ENCODE measurements around the gene MPPED2. TPM values are rescaled to one million over a fixed set of nuclear protein-coding genes. Genes with fewer than 3 reads are reported as not detected.

MPPED2 gene
- total and polyA plus RNA-seq, 4 donors: 7.1 to 20.4 (median 7.9) TPM

DNA sequence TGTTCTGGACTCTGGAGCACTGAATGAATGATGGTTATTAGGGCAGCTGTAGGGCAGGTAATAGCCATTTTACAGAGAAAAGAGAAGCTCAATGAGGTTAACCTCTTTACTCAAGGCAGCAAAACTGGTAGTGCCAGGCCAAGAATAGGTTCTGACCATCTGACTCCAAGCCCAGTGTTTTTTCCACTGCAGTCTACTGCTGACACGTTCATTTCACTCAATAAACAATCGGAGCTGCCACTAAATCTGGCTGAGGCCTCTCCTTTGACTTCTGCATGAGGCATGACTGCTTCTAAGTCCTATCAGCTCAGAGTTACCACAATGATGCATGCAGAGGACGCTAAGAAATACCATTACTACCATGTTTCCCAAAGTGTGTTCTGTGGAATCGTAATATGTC, 145.6 kb downstream of the MPPED2 start:
- intact Hi-C loops (cut with DNase I): no loop called here
- ATAC-seq (ENCODE audit: low FRiP score) (peak; percentile 37), DNase-seq (no peak)
- Histone ChIP-seq H3K4me3 (ENCODE audit: low read length in 2 of 2) (no peak overlapping the region), H3K9me3 (ENCODE audit: control insufficient read depth, low read length) (no peaks in the 10 kb centered on the region), H3K4me1 (ENCODE audit: control insufficient read depth in 1 of 2, insufficient read depth in 2 of 2, low read length in 2 of 2) (peaks cover 5 to 9% of the 10 kb centered on the region in 2 donors), H3K36me3 (ENCODE audit: control insufficient read depth in 1 of 2, insufficient read depth in 2 of 2, low read length in 1 of 2) (no peaks in the 10 kb centered on the region), H3K27ac (ENCODE audit: low read depth in 1 of 2, low read length in 2 of 2) (peak overlapping the region in 1 of 2 donors; percentile 40), H3K27me3 (ENCODE audit: control insufficient read depth in 1 of 2, insufficient read depth in 2 of 2, low read length in 1 of 2) (no peaks in the 10 kb centered on the region)
- 47 to 53% methylated on average over 4 of the region's 4 CpGs for WGBS, 2 donors

GRCh38 chr11:30436801-30437200, 149.4 kb downstream of the MPPED2 start:
- H3K9me3 ChIP-seq (ENCODE audit: control insufficient read depth, low read length): no peaks in the 10 kb centered on the region
- peak overlapping the region in 1 of 2 donors; percentile 45 for H3K27ac ChIP-seq (ENCODE audit: low read depth in 1 of 2, low read length in 2 of 2)
- intact Hi-C loops (cut with DNase I): loop anchor here (5.0 kb wide), 2 partner anchors 36 to 150 kb away; partner anchors contain the start of gene MPPED2 (in 1 of the 2)
- H3K4me1 ChIP-seq (ENCODE audit: control insufficient read depth in 1 of 2, insufficient read depth in 2 of 2, low read length in 2 of 2): peaks cover 9 to 17% of the 10 kb centered on the region in 2 donors
- 90 to 93% methylated on average over 3 of the region's 3 CpGs for WGBS, 2 donors
- H3K27me3 ChIP-seq (ENCODE audit: control insufficient read depth in 1 of 2, insufficient read depth in 2 of 2, low read length in 1 of 2): no peaks in the 10 kb centered on the region
- no peak overlapping the region for H3K4me3 ChIP-seq (ENCODE audit: low read length in 2 of 2)
- DNase-seq (no peak), ATAC-seq (ENCODE audit: low FRiP score) (no peak)
- no peaks in the 10 kb centered on the region for H3K36me3 ChIP-seq (ENCODE audit: control insufficient read depth in 1 of 2, insufficient read depth in 2 of 2, low read length in 1 of 2)

DNA sequence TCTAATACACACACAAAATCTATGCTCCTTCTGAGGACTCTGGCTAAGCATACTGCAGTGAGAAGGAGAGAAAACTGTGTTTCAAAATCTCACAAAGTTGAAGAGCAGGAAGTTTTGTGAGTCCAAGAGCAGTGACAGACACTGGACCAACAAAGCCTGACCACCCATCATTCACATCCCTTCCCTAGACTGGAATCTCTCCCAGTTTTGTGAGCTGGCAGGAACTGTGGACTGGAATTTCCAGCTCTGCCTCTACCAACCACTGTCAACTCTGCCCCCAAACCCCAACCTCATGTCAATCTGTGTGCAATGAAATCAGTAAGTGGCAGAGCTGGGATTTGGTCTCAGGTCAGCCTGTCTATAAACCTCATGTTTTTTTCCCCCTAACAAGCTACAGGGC, 150.7 kb downstream of the MPPED2 start:
- no peak for DNase-seq
- Histone ChIP-seq H3K4me1 (ENCODE audit: control insufficient read depth in 1 of 2, insufficient read depth in 2 of 2, low read length in 2 of 2) (peaks cover 7 to 17% of the 10 kb centered on the region in 2 donors), H3K4me3 (ENCODE audit: low read length in 2 of 2) (no peak overlapping the region), H3K36me3 (ENCODE audit: control insufficient read depth in 1 of 2, insufficient read depth in 2 of 2, low read length in 1 of 2) (no peaks in the 10 kb centered on the region), H3K9me3 (ENCODE audit: control insufficient read depth, low read length) (no peaks in the 10 kb centered on the region), H3K27me3 (ENCODE audit: control insufficient read depth in 1 of 2, insufficient read depth in 2 of 2, low read length in 1 of 2) (no peaks in the 10 kb centered on the region), H3K27ac (ENCODE audit: low read depth in 1 of 2, low read length in 2 of 2) (peak overlapping the region; percentile 94 to 98)
- peak; percentile 27 for ATAC-seq (ENCODE audit: low FRiP score)
- intact Hi-C loops (cut with DNase I): loop anchor here (5.0 kb wide), 2 partner anchors 37 to 152 kb away; partner anchors contain the start of gene MPPED2 (in 1 of the 2)

- Histone ChIP-seq H3K36me3 (ENCODE audit: control insufficient read depth in 1 of 2, insufficient read depth in 2 of 2, low read length in 1 of 2) (no peaks in the 10 kb centered on the region), H3K27me3 (ENCODE audit: control insufficient read depth in 1 of 2, insufficient read depth in 2 of 2, low read length in 1 of 2) (no peaks in the 10 kb centered on the region), H3K4me1 (ENCODE audit: control insufficient read depth in 1 of 2, insufficient read depth in 2 of 2, low read length in 2 of 2) (peaks cover 7 to 14% of the 10 kb centered on the region in 2 donors), H3K4me3 (ENCODE audit: low read length in 2 of 2) (no peak overlapping the region), H3K27ac (ENCODE audit: low read depth in 1 of 2, low read length in 2 of 2) (peak overlapping the region; percentile 94 to 98), H3K9me3 (ENCODE audit: control insufficient read depth, low read length) (no peaks in the 10 kb centered on the region)
- ATAC-seq (ENCODE audit: low FRiP score) (no peak), DNase-seq (no peak)
- WGBS, 2 donors: 18 to 29% methylated on average over 3 of the region's 3 CpGs
- intact Hi-C loops (cut with DNase I): loop anchor here (5.0 kb wide), 2 partner anchors 37 to 152 kb away; partner anchors contain the start of gene MPPED2 (in 1 of the 2)
Measured at GRCh38 chr11:30434901-30435300, 151.3 kb downstream of the MPPED2 start.

- DNase-seq: peak in 1 of 2 donors; percentile 47
- H3K27me3 ChIP-seq (ENCODE audit: control insufficient read depth in 1 of 2, insufficient read depth in 2 of 2, low read length in 1 of 2): no peaks in the 10 kb centered on the region
- no peaks in the 10 kb centered on the region for H3K36me3 ChIP-seq (ENCODE audit: control insufficient read depth in 1 of 2, insufficient read depth in 2 of 2, low read length in 1 of 2)
- no peak for ATAC-seq (ENCODE audit: low FRiP score)
- intact Hi-C loops (cut with DNase I): loop anchor here in 1 of 2 donors (2.0 kb wide), 1 partner anchor 151 kb away; no protein-coding TSS in a partner anchor
- peak overlapping the region; percentile 31 to 89 for H3K27ac ChIP-seq (ENCODE audit: low read depth in 1 of 2, low read length in 2 of 2)
- H3K4me1 ChIP-seq (ENCODE audit: control insufficient read depth in 1 of 2, insufficient read depth in 2 of 2, low read length in 2 of 2): peaks cover 7 to 14% of the 10 kb centered on the region in 2 donors
- WGBS, 2 donors: 0 to 4% methylated on average over 1 of the region's 1 CpG
- no peaks in the 10 kb centered on the region for H3K9me3 ChIP-seq (ENCODE audit: control insufficient read depth, low read length)
- H3K4me3 ChIP-seq (ENCODE audit: low read length in 2 of 2): no peak overlapping the region
Measured at GRCh38 chr11:30433831-30434230, 152.3 kb downstream of the MPPED2 start.

DNA sequence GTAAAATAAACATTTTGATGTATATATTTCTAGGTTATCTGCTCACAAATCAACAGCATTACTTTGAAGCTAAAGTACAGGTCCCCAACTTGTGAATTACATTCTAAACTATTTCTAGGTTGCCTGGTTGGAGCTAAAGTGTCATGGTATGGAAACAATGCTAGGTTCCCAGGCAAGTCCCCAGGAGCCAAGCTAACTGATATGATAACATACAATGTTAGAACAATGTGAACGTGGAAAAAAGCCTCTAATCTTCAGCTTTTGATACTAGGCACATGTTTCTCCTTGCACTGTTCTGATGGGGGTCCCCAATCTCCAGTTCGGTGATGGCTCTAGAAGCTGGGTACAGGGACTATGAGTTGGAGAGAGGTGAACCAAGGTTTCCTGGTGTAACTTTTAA, 153.4 kb downstream of the MPPED2 start:
- ATAC-seq (ENCODE audit: low FRiP score) (no peak), DNase-seq (no peak)
- H3K4me1 ChIP-seq (ENCODE audit: control insufficient read depth in 1 of 2, insufficient read depth in 2 of 2, low read length in 2 of 2): peaks cover 7 to 14% of the 10 kb centered on the region in 2 donors
- H3K27me3 ChIP-seq (ENCODE audit: control insufficient read depth in 1 of 2, insufficient read depth in 2 of 2, low read length in 1 of 2): no peaks in the 10 kb centered on the region
- H3K4me3 ChIP-seq (ENCODE audit: low read length in 2 of 2): no peak overlapping the region
- H3K27ac ChIP-seq (ENCODE audit: low read depth in 1 of 2, low read length in 2 of 2): peak overlapping the region; percentile 68 to 93
- intact Hi-C loops (cut with DNase I): loop anchor here in 1 of 2 donors (2.0 kb wide), 1 partner anchor 152 kb away; no protein-coding TSS in a partner anchor
- no peaks in the 10 kb centered on the region for H3K9me3 ChIP-seq (ENCODE audit: control insufficient read depth, low read length)
- 42 to 57% methylated on average over 2 of the region's 2 CpGs for WGBS, 2 donors
- no peaks in the 10 kb centered on the region for H3K36me3 ChIP-seq (ENCODE audit: control insufficient read depth in 1 of 2, insufficient read depth in 2 of 2, low read length in 1 of 2)

DNA sequence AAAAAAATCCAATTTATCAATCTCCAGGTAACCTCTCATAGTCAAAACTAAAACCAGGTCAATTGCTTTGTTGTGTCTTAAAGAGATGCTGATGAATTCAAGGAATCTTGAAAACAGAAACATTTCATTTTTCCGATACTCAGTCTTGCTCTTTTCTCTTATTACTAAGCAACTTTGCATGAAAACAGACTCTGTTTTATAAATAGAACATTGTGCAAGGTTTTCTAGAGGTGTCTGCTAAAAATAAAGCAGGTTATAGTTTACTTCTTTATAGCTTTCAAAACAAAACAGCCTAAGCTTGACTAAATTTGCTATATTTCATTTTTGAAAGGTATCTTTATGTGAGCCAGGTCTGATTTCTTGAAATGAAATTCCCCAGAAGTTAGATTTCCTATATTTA, 154.0 kb downstream of the MPPED2 start:
- Histone ChIP-seq H3K4me1 (ENCODE audit: control insufficient read depth in 1 of 2, insufficient read depth in 2 of 2, low read length in 2 of 2) (peaks cover 7 to 14% of the 10 kb centered on the region in 2 donors), H3K36me3 (ENCODE audit: control insufficient read depth in 1 of 2, insufficient read depth in 2 of 2, low read length in 1 of 2) (no peaks in the 10 kb centered on the region), H3K27ac (ENCODE audit: low read depth in 1 of 2, low read length in 2 of 2) (peak overlapping the region in 1 of 2 donors; percentile 77), H3K9me3 (ENCODE audit: control insufficient read depth, low read length) (no peaks in the 10 kb centered on the region), H3K4me3 (ENCODE audit: low read length in 2 of 2) (no peak overlapping the region), H3K27me3 (ENCODE audit: control insufficient read depth in 1 of 2, insufficient read depth in 2 of 2, low read length in 1 of 2) (no peaks in the 10 kb centered on the region)
- intact Hi-C loops (cut with DNase I): loop anchor here in 1 of 2 donors (2.0 kb wide), 1 partner anchor 153 kb away; no protein-coding TSS in a partner anchor
- peak; percentile 26 for ATAC-seq (ENCODE audit: low FRiP score)
- DNase-seq: no peak
- WGBS, 2 donors: 5 to 10% methylated on average over 1 of the region's 1 CpG

DNA sequence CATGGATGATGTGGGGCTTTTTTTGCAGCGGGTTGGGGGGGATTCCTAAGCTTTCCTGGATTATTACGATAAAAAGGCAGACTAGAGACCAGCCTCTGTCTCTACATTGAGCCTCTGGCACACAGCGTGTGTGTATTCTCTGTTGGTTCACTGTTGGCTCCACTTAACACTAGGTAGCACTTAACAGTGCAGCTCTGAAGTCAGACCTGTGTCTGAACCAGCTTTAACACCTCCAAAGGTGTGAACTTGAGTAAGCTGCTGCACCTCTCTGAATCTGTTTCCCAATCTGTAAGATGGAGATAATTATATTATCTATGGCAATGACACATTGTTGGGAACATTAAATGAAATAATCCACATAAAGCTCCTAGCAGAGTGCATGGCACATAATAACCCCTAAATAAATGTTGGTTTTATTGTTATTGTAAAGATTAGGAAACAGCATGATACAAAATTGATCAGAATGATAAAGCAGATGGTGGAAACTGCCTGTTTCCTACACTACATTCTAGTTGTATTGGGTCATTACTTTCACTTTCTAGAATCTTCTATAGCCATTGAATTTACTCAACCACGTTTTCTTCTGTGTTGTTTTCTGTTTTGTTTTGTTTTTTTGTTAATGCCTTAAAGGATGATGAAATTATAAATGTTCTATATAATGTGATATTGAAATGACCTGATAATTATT, 154.9 kb downstream of the MPPED2 start:
- H3K9me3 ChIP-seq (ENCODE audit: control insufficient read depth, low read length): no peaks in the 10 kb centered on the region
- H3K27me3 ChIP-seq (ENCODE audit: control insufficient read depth in 1 of 2, insufficient read depth in 2 of 2, low read length in 1 of 2): no peaks in the 10 kb centered on the region
- peaks cover 7 to 14% of the 10 kb centered on the region in 2 donors for H3K4me1 ChIP-seq (ENCODE audit: control insufficient read depth in 1 of 2, insufficient read depth in 2 of 2, low read length in 2 of 2)
- no peak for ATAC-seq (ENCODE audit: low FRiP score)
- H3K27ac ChIP-seq (ENCODE audit: low read depth in 1 of 2, low read length in 2 of 2): peak overlapping the region; percentile 36 to 77
- no peaks in the 10 kb centered on the region for H3K36me3 ChIP-seq (ENCODE audit: control insufficient read depth in 1 of 2, insufficient read depth in 2 of 2, low read length in 1 of 2)
- H3K4me3 ChIP-seq (ENCODE audit: low read length in 2 of 2): no peak overlapping the region
- no peak for DNase-seq
- 72 to 77% methylated on average over 4 of the region's 4 CpGs for WGBS, 2 donors
- intact Hi-C loops (cut with DNase I): no loop called here

GRCh38 chr11:30429550-30429949, 156.6 kb downstream of the MPPED2 start:
- ATAC-seq (ENCODE audit: low FRiP score) (no peak), DNase-seq (no peak)
- Histone ChIP-seq H3K27ac (ENCODE audit: low read depth in 1 of 2, low read length in 2 of 2) (no peak overlapping the region), H3K4me1 (ENCODE audit: control insufficient read depth in 1 of 2, insufficient read depth in 2 of 2, low read length in 2 of 2) (peaks cover 4 to 7% of the 10 kb centered on the region in 2 donors), H3K27me3 (ENCODE audit: control insufficient read depth in 1 of 2, insufficient read depth in 2 of 2, low read length in 1 of 2) (no peaks in the 10 kb centered on the region), H3K4me3 (ENCODE audit: low read length in 2 of 2) (no peak overlapping the region), H3K36me3 (ENCODE audit: control insufficient read depth in 1 of 2, insufficient read depth in 2 of 2, low read length in 1 of 2) (no peaks in the 10 kb centered on the region), H3K9me3 (ENCODE audit: control insufficient read depth, low read length) (no peaks in the 10 kb centered on the region)
- intact Hi-C loops (cut with DNase I): no loop called here
- 97 to 100% methylated on average over 2 of the region's 2 CpGs for WGBS, 2 donors

Measured in aorta (tissue), 5 donors.